Activated CD8-positive, alpha-beta memory T cell treated with anti-CD3 and anti-CD28 coated beads, Interleukin-2, amount 50 U/mL, for 48 hours (primary cell): ENCODE measurements around the gene HGS.

ENCODE experiments used
- DNase-seq: peaks from one replicate; pipeline ENCODE4 v3.0.0-alpha.2; 2020

HGS gene

DNA sequence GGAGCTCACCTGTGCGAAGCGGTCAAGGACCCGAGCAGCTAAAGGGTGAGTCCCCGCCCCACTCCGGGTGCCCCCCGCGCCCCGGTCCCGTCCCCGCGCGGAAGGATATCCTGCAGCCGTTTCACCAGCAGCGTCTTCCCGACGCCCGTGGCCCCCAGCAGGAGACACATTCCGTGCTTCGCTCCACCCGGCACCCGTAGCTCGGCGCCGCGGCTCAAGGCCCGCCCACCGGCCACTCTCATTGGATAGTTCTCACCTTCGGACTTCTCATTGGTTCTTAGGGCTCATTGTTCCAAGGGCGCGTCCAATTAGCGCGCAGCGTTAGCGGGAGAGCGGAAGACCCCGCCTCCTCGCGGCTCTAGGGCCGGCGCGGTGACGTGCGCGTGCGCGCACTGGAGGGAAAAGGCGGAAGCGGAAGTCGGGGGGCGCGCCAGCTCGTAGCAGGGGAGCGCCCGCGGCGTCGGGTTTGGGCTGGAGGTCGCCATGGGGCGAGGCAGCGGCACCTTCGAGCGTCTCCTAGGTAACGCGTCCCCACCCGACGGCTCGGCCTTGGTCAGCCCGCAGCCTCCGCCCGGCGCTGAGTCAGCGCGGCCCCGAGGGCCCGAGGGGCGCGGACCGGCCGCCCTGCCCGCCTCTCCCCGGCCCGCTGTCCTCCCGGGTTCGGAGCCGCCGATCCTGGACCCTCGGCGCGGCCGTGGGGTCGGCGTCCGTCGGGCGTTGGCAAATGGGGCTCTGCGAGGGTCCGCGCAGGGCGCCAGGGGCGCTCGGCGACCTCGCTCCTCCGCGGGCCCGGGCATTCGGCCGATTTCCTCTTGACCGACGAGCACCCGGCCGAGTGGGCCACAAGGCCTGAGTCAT is at the start of gene HGS, which contains the start of gene ARL16:
Gene HGS (plus strand): TSS at position 428 of the 858 bp plus-strand sequence. CDS start 56 bp downstream, at position 484.
Gene ARL16 (minus strand): TSS at position 214 of the 858 bp plus-strand sequence. CDS start 44 bp downstream, at position 170.
- DNase-seq: peak; percentile 98

DNA sequence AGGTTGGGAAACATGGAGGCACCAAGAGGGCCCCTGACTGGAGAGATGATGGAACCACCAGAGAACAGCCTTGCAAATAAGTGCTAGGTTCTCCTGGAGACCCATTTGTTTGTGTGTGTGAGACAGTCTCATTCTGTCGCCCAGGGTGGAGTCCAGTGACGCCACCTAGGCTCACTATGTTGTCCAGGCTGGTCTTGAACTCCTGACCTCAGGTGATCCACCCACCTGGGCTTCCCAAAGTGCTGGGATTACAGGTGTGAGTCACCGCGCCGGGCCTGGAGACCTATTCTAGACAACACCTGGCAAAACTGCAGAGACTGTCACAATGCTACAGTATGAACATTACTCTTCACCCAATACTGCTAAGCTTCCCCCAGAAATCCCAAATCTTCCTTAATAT is 48.4 kb upstream of the HGS start:
- DNase-seq: no peak

DNA sequence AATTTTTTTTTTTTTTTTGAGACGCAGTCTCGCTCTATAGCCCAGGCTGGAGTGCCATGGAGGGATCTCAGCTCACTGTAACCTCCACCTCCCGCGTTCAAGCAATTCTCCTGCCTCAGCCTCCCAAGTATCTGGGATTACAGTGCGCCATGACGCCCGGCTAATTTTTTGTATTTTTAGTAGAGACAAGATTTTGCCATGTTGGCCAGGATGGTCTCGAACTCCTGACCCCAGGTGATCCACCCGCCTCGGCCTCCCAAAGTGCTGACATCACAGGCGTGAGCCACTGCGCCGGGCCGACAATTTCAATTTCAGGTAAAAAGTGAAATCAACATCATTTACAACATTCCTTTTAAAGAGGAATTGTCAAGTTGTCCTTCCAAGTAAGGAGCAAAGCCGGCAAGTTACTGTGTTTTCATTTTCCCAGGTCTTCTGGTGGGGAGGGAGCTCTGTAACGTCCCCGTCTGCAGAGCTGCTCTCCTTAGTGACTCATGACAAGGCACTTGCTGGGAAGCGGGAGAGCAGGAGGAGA is 47.8 kb upstream of the HGS start:
- no peak for DNase-seq

DNA sequence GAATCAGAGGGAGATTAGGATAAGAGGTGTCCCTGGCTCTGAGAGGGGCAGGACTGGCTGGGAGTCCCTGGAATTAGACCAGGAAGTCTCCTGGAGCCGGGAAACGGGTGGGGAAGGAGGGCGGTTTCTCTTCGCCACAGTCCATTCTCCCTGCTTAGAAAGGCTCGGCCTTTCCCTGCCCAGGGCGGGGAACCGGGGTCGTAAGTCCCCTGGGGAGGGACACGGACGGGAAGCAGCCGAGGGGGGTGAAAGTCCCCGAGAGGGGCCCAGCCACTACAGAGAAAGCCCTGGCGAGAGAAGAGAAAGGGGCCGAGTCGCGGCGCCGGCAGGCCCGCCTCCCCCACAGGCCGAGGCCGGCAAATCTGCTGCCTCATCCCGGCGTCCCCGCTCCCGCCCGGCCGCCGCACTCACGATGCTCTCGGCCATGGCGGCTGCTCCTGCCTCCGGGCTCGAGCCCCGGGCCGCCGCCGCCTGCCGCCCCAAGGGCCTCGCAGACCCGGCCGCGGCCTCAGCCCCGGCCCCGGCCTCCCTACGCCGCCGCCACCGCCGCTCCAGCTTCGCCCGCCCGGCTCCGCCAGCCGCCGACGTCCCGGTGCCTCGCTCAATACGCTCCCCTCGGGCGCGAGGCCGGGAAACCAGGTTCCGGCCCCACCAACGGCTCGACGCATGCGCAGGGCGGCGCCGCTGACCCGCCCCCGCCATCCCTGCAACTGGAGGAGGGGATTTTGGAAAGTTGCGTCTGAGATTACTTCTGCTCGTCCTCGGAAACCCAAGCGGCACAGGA is 47.1 kb upstream of the HGS start, which contains the start of the genes NPLOC4 and TSPAN10:
Gene NPLOC4 (minus strand): TSS at position 608 of the 784 bp plus-strand sequence. CDS start 182 bp downstream, at position 426.
Gene TSPAN10 (plus strand): TSS at position 692 of the 784 bp plus-strand sequence. CDS start 5,217 bp downstream, outside the sequence.
- peak; percentile 98 for DNase-seq

DNA sequence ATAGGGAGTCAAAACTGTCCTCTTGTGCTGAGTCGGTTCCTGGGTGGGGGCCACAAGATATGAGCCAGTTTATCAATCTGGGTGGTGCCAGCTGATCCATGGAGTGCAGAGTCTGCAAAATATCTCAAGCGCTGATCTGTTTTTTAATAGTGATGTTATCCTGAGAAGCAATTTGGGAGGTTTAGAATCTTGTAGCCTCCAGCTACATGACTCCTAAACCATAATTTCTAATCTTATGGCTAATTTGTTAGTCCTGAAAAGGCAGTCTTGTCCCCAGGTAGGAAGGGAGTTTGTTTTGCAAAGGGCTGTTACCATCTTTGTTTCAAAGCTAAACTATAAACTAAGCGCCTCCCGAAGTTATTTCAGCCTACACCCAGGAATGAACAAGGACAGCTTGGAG is 45.1 kb upstream of the HGS start:
- no peak for DNase-seq

DNA sequence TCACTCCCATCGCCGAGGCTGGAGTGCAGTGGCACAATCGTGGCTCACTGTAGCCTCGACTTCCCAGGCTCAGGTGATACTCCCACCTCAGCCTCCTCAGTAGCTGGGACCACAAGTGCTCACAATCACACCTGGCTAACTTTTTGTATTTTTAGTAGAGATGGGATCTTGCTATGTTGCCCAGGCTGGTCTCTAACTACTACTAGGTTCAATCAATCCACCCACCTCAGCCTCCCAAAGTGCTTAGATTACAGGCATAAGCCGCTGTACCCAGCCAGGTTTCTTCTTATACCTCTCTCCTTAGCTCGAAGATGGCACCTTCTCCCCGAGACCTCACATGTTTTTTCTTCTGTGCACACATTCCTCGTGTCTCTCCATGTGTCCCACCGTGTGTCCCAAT is 43.8 kb upstream of the HGS start:
- DNase-seq: no peak

DNA sequence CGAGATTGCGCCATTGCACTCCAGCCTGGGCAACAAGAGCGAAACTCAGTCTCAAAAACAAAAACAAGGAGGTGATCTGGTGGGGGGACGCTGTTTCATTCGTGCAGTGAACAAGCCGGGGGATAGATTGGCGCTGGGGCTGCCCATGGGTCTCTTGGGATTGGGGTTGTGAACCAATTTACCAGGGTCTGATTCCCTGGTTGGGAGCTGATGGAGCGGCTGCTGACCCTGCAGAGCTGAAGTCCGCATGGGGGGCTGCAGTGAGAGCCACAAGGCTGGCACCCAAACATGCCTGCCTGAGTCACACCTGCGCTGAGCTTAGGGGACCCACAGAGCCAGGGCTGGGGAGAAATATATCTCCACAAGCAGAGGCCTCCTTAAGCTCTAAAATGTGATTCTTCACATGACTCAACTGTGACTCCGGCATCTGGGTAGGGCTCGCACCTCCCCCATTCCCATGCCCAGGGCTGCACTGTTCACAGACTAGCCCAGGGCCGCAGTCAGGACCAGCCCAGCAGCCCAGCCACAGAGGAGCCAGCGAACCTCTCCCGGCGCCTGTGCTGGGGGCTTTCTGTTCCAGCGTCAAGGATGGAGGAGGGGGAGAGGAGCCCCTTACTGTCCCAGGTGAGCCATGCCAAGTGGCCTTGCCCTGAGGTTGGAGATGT is 41.9 kb upstream of the HGS start:
- no peak for DNase-seq

- no peak for DNase-seq
These were observed 39.3 kb upstream of the HGS start for GRCh38 chr17:81644496-81644895.

- DNase-seq: no peak
These were observed 38.5 kb upstream of the HGS start for GRCh38 chr17:81644976-81645952.

GRCh38 chr17:81646869-81647600 is 36.8 kb upstream of the HGS start:
- DNase-seq: no peak

DNA sequence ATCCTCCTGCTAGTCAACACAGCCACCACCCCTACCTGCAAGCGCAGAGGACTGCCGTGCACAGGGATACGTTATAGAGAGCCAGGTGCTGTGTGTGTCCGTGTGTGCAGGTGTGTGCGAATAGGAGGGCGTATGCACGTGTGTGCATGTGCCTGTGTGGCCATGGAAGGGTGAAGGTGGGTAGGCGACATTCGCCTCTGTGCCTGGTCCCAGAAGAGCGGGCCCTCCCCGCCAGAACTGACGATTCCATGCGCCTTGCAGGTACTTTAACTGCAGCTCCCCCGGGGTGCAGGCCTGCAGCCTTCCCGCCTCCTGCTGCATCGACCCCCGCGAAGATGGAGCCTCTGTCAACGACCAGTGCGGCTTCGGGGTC is 36.2 kb upstream of the HGS start:
- no peak for DNase-seq

- no peak for DNase-seq
These were observed 35.7 kb upstream of the HGS start for GRCh38 chr17:81648013-81648706.

- no peak for DNase-seq
These were observed 35.1 kb upstream of the HGS start for GRCh38 chr17:81648707-81649085.

DNA sequence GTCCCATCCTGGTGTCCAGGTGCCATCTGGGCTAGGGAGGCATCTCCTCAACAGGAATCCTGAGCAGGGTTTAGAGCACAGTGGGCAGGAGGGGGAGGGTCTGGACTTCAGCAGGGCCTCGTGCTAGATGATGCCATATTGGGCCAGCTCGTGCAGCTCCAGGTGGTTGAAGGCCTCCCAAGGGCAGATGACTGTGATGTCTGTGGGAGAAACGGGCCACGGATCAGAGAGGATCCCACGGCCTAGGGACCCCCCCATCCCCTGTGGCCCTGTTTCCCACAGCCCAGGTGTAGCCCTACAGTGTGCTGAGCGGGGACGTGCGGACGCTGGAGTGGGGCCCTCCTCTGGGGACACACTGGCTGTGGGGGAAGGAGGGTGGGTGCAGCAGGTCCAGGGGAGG is 32.9 kb upstream of the HGS start:
- no peak for DNase-seq

- no peak for DNase-seq
These were observed 32.1 kb upstream of the HGS start for GRCh38 chr17:81651692-81652091.

- no peak for DNase-seq
These were observed 30.7 kb upstream of the HGS start for GRCh38 chr17:81652906-81653771.

DNA sequence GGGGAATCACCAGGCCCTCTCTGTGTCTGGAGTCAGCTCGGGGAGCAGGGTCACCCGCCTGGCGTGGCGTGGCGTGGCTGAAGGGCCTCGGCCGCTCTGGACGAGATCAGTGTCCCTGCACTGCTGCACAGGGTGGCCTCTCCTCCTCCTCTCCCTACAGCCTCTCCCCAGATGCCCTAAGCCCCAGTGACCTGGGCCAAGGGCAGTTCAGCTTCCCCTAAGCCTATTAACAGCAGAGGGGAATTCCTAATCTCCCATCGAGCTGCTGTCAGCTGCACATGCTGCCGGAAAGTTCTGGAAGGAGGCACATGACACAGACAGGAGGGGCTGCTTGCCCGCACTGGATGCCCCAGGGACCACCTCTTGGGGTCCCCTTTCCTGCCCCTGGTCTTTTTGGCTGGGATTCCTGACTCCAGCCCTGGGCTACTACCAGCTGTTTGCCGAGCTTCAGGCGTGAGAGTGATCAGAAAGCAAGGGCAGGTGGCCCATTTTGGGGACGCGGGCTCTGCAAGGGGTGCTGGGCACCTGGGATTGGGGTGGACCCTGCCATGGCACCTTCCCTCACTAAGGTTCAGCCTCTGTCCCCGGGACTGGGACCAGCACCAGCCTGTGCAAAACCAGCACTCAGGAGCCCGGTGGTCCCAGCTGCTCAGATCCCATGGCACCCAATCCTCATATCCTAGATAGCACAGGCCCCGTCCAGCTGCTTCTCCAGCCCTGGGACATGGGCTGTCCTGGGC is 28.3 kb upstream of the HGS start:
- no peak for DNase-seq

- no peak for DNase-seq
These were observed 27.6 kb upstream of the HGS start, which contains the start of gene PDE6G for GRCh38 chr17:81656118-81656743. Gene PDE6G, minus strand, starts transcription at chr17:81656542. Its CDS starts 3,237 bp downstream, at chr17:81653305.
